Liver (tissue), 9 donors: ENCODE results near the gene VSIR. TPM values are rescaled to one million over a fixed set of nuclear protein-coding genes. Genes with fewer than 3 reads are reported as not detected.

ENCODE experiments used
- DNase-seq: peaks from one replicate; pipeline ENCODE4 v3.0.0-alpha.2; 2017; ENCODE audit warnings: low spot score
- H3K27ac ChIP-seq, 2 donors: one replicate each; pipeline ENCODE4 v1.7.0; 2013; ENCODE audit warnings: inconsistent platforms in 2 of 2, low read length in 2 of 2, control low read depth in 1 of 2, low read depth in 1 of 2, mild to moderate bottlenecking in 1 of 2
- H3K27me3 ChIP-seq, 4 donors: one replicate each; pipeline versions ENCODE4 v1.6.1 to v1.7.0; 2013; ENCODE audit warnings: low read length in 3 of 4, inconsistent platforms in 1 of 4, mild to moderate bottlenecking in 1 of 4, moderate library complexity in 1 of 4; ENCODE audit not compliant: control insufficient read depth in 4 of 4, insufficient read depth in 4 of 4
- H3K36me3 ChIP-seq, 4 donors: one replicate each; pipeline versions ENCODE4 v1.6.1 to v1.7.0; 2013; ENCODE audit warnings: low read length in 3 of 4, mild to moderate bottlenecking in 3 of 4, low read depth in 1 of 4, moderate library complexity in 1 of 4; ENCODE audit not compliant: control insufficient read depth in 4 of 4, insufficient read depth in 3 of 4
- H3K4me1 ChIP-seq, 4 donors: one replicate each; pipeline versions ENCODE4 v1.6.1 to v1.7.0; 2013; ENCODE audit warnings: low read length in 3 of 4, mild to moderate bottlenecking in 3 of 4, moderate library complexity in 1 of 4; ENCODE audit not compliant: control insufficient read depth in 4 of 4, insufficient read depth in 4 of 4
- H3K4me3 ChIP-seq, 3 donors: one replicate each; pipeline versions ENCODE4 v1.6.1 to v1.7.0; 2013; ENCODE audit warnings: low read length in 3 of 3, control low read depth in 1 of 3, low read depth in 1 of 3, mild to moderate bottlenecking in 1 of 3
- H3K9ac ChIP-seq, 2 donors: one replicate each; pipeline ENCODE4 v1.7.0; 2013; ENCODE audit warnings: low read length in 2 of 2, mild to moderate bottlenecking in 2 of 2, moderate library complexity in 2 of 2, control low read depth in 1 of 2, low read depth in 1 of 2
- H3K9me3 ChIP-seq, 4 donors: one replicate each; pipeline versions ENCODE4 v1.6.1 to v1.7.0; 2013; ENCODE audit warnings: low read length in 3 of 4; ENCODE audit not compliant: control insufficient read depth in 4 of 4
- EGR1 ChIP-seq, 2 donors: IDR thresholded peaks; 2 replicates each; pipeline ENCODE4 v1.6.1; 2016 to 2018; ENCODE audit warnings: antibody characterized with exemption in 2 of 2, low read depth in 2 of 2
- FOXA1 ChIP-seq: IDR thresholded peaks from 2 replicates; pipeline ENCODE4 v1.6.1; 2016; ENCODE audit warnings: antibody characterized with exemption
- FOXA2 ChIP-seq: IDR thresholded peaks from 2 replicates; pipeline ENCODE4 v1.6.1; 2016; ENCODE audit warnings: antibody characterized with exemption
- GABPA ChIP-seq, 2 donors: IDR thresholded peaks in 1 of 2; conservative IDR thresholded peaks in 1 of 2; 2 replicates each; pipeline ENCODE4 v1.6.1; 2016; ENCODE audit warnings: antibody characterized with exemption in 2 of 2, mild to moderate bottlenecking in 1 of 2, moderate library complexity in 1 of 2
- HNF4A ChIP-seq, 2 donors: conservative IDR thresholded peaks; 2 replicates each; pipeline ENCODE4 v1.6.1; 2016; ENCODE audit warnings: antibody characterized with exemption in 2 of 2, mild to moderate bottlenecking in 2 of 2
- HNF4G ChIP-seq: IDR thresholded peaks from 2 replicates; pipeline ENCODE4 v1.6.1; 2016; ENCODE audit warnings: antibody characterized with exemption
- JUND ChIP-seq, 2 donors: IDR thresholded peaks; 2 replicates each; pipeline ENCODE4 v1.6.1; 2016; ENCODE audit warnings: antibody characterized with exemption in 2 of 2
- NR2F2 ChIP-seq: IDR thresholded peaks from 2 replicates; pipeline ENCODE4 v1.6.1; 2016; ENCODE audit warnings: antibody characterized with exemption
- RAD21 ChIP-seq, 2 donors: IDR thresholded peaks; 2 replicates each; pipeline ENCODE4 v1.6.1; 2016; ENCODE audit warnings: antibody characterized with exemption in 2 of 2, mild to moderate bottlenecking in 2 of 2
- RXRA ChIP-seq, 2 donors: IDR thresholded peaks; 2 replicates each; pipeline ENCODE4 v1.6.1; 2017 to 2018; ENCODE audit warnings: antibody characterized with exemption in 2 of 2, mild to moderate bottlenecking in 1 of 2
- TAF1 ChIP-seq: conservative IDR thresholded peaks from 2 replicates; pipeline ENCODE4 v1.6.1; 2016; ENCODE audit warnings: antibody characterized with exemption, mild to moderate bottlenecking
- YY1 ChIP-seq: IDR thresholded peaks from 2 replicates; pipeline ENCODE4 v1.6.1; 2016; ENCODE audit warnings: antibody characterized with exemption, mild to moderate bottlenecking
- WGBS: extraction: QIAGEN DNeasy Blood & Tissue Kit; methylation state at CpG from one replicate; pipeline ENCODE4 v1.1.7; 2013; 5-methylcytosine and 5-hydroxymethylcytosine counted together
- polyA plus RNA-seq, 2 donors: library from polyadenylated mRNA; stranded (reverse) in 1 of 2; unstranded in 1 of 2; fragments of 200-250 nt in 1 of 2; fragments of >200 nt in 1 of 2; fragmentation: Nextera tagmentation in 1 of 2; extraction: Ambion mirVana in 1 of 2; gene quantifications; one replicate each; pipeline versions ENCODE4 v1.2.1 to v1.2.3, GENCODE V29; 2013 to 2015
- total RNA-seq, 2 donors: library from RNA; depleted of rRNA; stranded (reverse); fragments of >200 nt; gene quantifications; one replicate each; pipeline ENCODE4 v1.2.3, GENCODE V29; 2014
- TF ChIP-seq, protein P1 (sequence below): IDR thresholded peaks from 2 replicates; pipeline ENCODE4 v1.6.1; 2016; ENCODE audit warnings: antibody characterized with exemption
- TF ChIP-seq, protein P2 (sequence below): IDR thresholded peaks from 2 replicates; pipeline ENCODE4 v1.6.1; 2016; ENCODE audit warnings: antibody characterized with exemption
- TF ChIP-seq, protein P3 (sequence below): fragments of 150-350 bp; IDR thresholded peaks from 2 replicates; pipeline ENCODE4 v1.5.1; 2017; ENCODE audit warnings: improper control_type of control experiment, low read depth, low read length; ENCODE audit not compliant: missing input control
- TF ChIP-seq, protein P4 (sequence below): IDR thresholded peaks from 2 replicates; pipeline ENCODE4 v1.6.1; 2016; ENCODE audit warnings: antibody characterized with exemption
- donor health status: healthy.
- donor health status: healthy.
- donor health status: healthy.
- donor health status: healthy.
- donor health status: healthy.

Gene VSIR
- total and polyA plus RNA-seq, 4 donors, result 7.2 to 12.2 (median 10.8) TPM

DNA sequence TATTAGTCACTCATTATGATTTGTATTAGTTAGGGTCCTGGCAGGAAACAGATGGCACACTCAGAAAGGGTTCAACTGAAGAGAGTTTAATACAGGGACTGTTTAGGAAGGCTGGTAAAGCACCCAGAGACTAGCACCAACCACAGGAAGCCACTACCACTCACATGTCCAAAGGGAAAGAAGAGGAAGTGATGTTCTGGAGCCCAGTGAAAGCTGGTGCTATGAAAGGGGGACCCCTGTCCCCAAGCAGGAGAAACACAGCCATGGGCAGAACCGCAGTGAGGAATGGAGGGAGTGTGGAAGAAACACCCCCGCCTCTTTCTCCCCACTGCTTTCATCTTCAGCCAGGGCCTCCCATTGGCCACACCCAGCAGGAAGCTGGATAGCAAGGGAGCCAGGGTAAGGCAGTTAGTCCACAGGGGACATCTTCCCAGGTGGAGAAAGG is 3.2 kb upstream of the VSIR start (continued):
- TF ChIP-seq FOXA2 (no peak), RXRA (IDR thresholded peaks at IDR 0.05) (no peak), TAF1 (no peak), HNF4G (no peak)

DNA sequence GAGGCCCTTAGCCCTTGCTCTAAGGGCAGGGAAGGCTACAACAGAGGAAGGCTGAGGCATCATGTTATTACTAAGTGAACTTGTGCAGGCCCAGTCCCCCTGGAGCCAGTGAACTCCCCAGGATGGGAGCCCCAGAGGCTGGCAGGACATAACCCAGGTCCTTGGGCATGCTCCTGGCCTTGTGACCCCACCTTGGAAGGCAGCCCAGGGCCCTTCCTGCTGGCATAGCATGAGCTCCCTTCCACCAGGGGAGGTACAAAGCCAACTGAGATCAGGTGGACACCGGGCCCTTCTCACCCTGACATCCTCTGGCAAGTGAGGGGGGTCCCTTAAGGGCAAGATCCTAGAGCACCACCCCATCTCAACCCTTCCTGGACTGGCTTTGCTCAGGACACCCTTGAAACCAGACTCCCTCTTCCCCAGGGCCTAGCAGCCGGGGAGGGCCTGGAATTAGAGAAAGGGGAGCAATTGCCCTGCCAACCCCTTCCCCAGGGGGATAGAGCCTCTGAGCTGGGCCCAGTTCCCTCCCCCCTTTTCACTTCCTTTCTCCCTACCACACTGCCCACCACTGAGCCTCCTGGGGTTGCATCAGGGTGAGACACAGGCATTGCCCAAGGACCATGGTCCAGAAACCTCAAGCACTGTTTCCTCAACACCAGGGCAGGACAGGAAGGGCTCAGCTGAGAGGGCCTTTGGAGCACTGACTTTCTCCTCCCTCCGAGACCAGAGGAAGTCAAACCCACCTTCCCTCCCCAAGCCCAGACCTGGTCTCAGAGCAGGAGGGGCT is 1.8 kb upstream of the VSIR start:
- peaks cover 0 to 11% (median 3%) of the 10 kb centered on the region in 4 donors for H3K4me1 ChIP-seq
- no peak overlapping the region for H3K9ac ChIP-seq
- WGBS, result 74% methylated on average over 3 of the region's 3 CpGs
- no peak overlapping the region for H3K4me3 ChIP-seq
- no peaks in the 10 kb centered on the region for H3K36me3 ChIP-seq
- no peak for TF ChIP-seq RAD21 (IDR thresholded peaks at IDR 0.05)
- no peak for TF ChIP-seq NR2F2
- TF ChIP-seq RXRA (IDR thresholded peaks at IDR 0.05), result no peak
- TF ChIP-seq HNF4A (conservative IDR thresholded peaks at IDR 0.05), result no peak
- no peak for TF ChIP-seq HNF4G
- no peak for TF ChIP-seq JUND (IDR thresholded peaks at IDR 0.05)
- no peak for TF ChIP-seq YY1
- TF ChIP-seq, protein P1, sequence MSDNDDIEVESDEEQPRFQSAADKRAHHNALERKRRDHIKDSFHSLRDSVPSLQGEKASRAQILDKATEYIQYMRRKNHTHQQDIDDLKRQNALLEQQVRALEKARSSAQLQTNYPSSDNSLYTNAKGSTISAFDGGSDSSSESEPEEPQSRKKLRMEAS, result no peak
- TF ChIP-seq FOXA2, result no peak
- TF ChIP-seq EGR1 (IDR thresholded peaks at IDR 0.05; ENCODE audit: low read depth in 2 of 2), result no peak
- TF ChIP-seq, protein P2, sequence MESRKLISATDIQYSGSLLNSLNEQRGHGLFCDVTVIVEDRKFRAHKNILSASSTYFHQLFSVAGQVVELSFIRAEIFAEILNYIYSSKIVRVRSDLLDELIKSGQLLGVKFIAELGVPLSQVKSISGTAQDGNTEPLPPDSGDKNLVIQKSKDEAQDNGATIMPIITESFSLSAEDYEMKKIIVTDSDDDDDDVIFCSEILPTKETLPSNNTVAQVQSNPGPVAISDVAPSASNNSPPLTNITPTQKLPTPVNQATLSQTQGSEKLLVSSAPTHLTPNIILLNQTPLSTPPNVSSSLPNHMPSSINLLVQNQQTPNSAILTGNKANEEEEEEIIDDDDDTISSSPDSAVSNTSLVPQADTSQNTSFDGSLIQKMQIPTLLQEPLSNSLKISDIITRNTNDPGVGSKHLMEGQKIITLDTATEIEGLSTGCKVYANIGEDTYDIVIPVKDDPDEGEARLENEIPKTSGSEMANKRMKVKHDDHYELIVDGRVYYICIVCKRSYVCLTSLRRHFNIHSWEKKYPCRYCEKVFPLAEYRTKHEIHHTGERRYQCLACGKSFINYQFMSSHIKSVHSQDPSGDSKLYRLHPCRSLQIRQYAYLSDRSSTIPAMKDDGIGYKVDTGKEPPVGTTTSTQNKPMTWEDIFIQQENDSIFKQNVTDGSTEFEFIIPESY, result no peak
- no peak for TF ChIP-seq TAF1
- TF ChIP-seq FOXA1, result no peak
- TF ChIP-seq, protein P3, sequence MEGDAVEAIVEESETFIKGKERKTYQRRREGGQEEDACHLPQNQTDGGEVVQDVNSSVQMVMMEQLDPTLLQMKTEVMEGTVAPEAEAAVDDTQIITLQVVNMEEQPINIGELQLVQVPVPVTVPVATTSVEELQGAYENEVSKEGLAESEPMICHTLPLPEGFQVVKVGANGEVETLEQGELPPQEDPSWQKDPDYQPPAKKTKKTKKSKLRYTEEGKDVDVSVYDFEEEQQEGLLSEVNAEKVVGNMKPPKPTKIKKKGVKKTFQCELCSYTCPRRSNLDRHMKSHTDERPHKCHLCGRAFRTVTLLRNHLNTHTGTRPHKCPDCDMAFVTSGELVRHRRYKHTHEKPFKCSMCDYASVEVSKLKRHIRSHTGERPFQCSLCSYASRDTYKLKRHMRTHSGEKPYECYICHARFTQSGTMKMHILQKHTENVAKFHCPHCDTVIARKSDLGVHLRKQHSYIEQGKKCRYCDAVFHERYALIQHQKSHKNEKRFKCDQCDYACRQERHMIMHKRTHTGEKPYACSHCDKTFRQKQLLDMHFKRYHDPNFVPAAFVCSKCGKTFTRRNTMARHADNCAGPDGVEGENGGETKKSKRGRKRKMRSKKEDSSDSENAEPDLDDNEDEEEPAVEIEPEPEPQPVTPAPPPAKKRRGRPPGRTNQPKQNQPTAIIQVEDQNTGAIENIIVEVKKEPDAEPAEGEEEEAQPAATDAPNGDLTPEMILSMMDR, result no peak
- TF ChIP-seq GABPA (IDR thresholded peaks at IDR 0.05 in 1 of 2, conservative IDR thresholded peaks at IDR 0.05 in 1 of 2), result no peak
- TF ChIP-seq, protein P4, sequence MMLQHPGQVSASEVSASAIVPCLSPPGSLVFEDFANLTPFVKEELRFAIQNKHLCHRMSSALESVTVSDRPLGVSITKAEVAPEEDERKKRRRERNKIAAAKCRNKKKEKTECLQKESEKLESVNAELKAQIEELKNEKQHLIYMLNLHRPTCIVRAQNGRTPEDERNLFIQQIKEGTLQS, result no peak
- H3K9me3 ChIP-seq, result no peaks in the 10 kb centered on the region
- no peak for DNase-seq
- peak overlapping the region in 1 of 2 donors; percentile 31 for H3K27ac ChIP-seq
- H3K27me3 ChIP-seq, result no peaks in the 10 kb centered on the region

DNA sequence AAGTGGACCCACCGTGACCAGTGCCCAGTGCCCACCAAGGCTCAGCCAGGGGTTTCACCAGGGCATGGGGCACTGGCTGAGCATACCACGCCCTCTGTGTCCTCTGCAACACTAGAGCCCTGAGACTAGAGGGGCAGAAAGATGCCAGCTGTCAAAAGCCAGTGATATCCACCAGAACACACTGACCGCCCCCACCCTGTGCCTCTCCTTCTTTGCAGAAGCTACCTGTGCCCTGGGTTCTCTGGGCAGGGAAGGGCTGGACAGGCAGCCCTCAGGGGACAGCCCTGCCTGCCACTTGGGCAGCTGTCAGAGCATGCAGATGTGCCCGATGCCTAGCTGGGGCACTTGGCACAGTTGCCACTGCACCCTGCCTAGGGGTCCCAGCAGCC is 494 bp downstream of the VSIR start:
- Histone ChIP-seq H3K9me3 (no peaks in the 10 kb centered on the region), H3K27ac (peak overlapping the region; percentile 33 to 74), H3K27me3 (no peaks in the 10 kb centered on the region), H3K4me3 (peak overlapping the region; percentile 20 to 58 (median 35)), H3K4me1 (peaks cover under 1 to 16% (median 4%) of the 10 kb centered on the region in 4 donors), H3K9ac (peak overlapping the region in 1 of 2 donors; percentile 56), H3K36me3 (no peaks in the 10 kb centered on the region)
- no peak for TF ChIP-seq HNF4A (conservative IDR thresholded peaks at IDR 0.05)
- TF ChIP-seq TAF1, result no peak
- no peak for TF ChIP-seq NR2F2
- DNase-seq, result no peak
- WGBS, result 63% methylated on average over 4 of the region's 4 CpGs
